COLO829 (cell line): ENCODE results near the gene LSM6.

ENCODE experiments used
- DNase-seq: peaks from one replicate; pipeline ENCODE4 v3.0.0; 2012; ENCODE audit warnings: low spot score

Gene LSM6

DNA sequence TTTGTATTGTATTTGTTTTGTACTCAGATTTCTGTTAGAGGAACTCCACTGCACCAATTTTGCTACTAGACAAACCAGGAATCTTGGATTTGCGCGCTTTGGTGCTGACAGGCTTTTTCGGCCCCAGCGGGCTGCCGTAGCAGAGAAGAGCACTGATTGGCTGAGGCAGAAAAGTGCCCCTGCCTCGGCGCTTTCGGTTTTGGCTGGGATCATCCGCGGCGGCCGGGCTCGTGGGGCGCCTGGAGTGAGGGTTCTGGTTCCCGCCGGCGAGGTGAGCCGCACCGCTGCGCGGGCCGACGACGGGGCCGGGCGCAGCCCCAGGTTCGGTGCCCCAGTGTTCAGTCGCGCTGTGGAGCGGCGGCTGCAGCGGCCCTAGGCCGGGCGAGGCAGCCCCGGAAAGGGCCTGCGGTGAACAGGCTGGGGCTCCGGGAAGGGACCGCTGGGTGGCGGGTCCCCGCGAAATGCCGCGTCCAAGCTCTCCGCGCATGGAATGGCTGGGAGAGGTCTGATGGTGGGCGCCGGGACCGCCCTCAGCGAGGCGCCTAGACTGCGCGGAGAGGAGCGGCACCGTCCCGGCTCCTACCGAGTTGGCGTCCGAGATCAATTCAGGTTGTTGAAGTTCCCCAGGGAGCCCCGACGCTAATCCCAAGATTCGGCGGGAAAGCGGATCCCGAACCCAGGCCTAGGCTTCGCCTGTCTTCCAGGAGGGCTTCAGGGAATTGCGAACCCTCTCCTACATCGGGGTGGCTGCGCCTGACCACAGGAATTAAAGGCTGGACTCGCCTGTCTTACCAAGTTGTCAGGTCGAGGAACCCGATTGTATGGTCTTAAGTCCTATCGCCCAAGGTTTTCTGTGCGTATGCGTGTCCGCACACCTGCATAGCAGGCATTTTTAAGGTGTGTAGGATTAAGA, at the start of gene LSM6:
Gene LSM6 (plus strand): TSS at position 178 of the 913 bp plus-strand sequence. CDS start 7,204 bp downstream, outside the sequence.
- peak; percentile 83 for DNase-seq

DNA sequence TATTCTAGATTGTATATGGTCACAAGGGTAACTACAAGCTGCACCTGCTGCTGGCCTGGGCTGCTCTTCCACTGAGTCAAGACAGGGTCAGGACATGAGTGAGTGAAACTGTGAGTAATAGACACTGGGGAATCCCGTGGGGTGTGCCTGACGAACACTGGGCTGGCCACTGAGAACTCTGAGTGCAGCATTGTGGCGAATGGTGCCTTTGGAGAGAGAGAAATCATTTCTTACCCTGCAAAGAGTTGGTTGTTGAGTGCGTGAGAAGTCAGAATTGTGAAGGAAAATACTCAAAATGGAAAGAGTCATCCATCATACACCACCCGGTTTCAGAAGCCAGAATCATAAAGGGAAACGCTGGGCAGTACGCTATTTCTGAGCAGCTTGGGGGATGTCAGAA, 43.1 kb upstream of the LSM6 start:
- peak; percentile 45 for DNase-seq

DNA sequence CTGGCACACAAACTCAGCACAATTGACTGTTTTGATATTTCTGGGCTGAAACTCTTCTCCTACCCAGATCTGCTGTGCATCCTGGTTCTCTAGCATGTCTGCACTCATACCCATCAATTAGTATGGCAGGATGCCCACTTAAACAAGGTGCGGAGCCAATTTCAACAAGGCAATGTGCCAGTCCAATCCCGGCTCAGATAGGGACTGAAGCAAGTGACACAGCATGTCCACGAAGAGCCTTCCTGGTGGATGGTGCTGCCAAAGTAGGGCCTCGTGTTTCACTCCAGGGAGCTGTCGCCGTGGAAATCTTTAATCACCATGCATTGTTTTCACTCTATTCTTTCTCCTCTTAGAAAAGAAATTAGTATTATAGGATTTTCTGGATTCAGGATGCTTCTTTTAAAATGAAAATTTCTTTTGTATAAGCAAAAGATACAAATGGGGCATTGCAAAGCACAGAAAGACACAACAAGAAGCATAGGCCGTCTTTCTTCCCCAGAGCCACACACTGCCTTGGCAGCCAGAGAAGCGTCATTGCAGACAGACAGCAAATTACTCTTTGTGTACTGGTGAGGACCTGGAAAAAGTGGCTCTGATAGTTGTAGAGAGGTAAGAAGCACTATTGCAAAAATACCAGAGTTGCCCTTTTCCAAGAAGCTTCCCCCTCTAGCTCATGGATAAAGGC, 40.6 kb upstream of the LSM6 start:
- no peak for DNase-seq

DNA sequence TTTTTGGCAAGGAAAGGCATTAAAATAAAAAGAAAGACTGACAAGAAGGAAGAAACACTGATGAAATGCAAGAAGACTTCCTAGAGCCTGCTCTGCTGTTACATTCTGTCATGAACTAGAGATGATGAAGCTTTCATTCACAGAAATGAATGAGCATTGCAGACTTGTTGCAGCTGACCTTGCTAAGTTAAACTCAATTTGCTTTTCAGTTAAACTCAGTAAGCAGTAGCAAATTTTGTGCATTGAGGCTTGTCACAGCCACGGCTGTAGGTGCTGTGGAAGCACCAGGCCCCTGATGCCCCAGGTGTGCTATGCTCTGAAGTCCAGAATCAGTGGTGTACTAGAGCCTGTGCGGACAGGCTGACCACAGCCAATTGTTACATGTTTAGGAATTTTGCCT, 39.6 kb upstream of the LSM6 start:
- no peak for DNase-seq

DNA sequence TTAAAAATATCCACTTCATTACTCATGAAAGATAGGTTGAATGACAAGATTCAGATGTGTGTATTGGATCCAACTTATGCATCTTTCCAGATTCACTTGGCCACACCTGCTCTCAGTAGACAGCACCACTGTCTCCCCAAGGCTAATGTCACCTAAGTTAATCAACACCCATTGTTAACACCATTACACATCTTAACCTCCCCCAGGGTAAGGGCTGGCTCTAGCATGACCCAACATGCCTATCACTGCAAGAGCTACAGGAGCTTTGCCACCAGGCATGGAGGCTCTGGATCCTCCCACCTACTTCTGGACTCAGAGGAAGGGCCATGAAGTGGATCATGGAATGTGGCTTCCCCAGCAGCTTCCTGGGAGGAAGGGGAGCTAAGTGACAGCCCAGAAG, 32.8 kb upstream of the LSM6 start:
- DNase-seq: no peak

DNA sequence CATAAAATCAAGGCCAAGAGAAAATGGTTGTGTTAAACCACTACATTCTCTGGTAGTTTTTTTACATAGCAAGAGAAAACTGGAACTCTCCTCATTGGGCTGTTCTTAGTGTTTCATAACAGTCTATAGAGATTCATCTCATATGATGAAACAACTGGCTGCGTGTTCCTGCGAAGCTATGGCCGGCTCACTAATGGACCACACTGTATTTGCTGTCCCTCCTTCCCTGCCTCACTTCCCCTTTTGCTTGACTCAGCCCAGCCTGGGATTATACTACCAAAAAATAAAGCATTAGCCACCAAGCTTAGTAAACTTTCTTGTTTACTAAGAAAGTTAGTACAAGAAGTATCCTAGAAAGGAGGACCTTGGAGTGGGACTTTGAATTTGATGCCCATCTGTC, 31.6 kb upstream of the LSM6 start:
- DNase-seq: no peak

DNA sequence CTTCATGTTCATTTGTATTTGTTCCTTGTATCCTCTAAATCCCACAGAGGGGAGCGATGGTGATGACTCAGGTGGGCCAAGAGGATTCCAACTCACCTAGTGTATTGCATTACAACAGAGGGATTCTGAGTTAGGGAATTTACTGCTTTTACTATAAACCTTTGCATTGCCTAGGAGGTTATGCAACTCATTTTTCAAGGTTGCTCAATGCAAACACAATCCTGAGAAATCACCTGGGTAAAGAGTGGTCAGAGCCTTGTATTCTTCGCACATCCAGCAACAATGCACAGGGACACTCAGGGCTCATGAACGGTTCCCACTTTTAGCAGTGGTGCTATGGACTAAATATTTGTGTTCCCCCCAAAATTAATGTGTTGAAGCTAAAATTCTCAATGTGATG, 28.6 kb upstream of the LSM6 start:
- no peak for DNase-seq

DNA sequence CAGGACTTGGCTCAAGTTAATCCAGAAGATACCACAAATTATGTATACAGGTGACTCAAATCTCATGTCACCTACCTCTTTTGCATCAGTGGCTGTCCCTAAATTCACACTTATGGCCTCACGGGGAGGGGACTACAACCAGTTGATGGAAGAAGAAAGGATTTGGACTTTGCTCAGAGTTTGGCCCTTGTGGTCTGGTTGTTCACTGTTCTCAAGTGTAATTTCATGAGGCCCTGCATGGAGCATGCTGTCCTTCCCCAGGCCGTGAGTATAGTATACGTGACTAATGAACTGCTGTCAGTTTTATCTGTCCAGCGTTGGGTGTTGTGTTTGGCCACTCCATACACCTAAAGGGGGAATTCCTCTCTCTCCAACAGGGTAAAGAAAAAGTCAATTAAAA, 27.5 kb upstream of the LSM6 start:
- DNase-seq: no peak

DNA sequence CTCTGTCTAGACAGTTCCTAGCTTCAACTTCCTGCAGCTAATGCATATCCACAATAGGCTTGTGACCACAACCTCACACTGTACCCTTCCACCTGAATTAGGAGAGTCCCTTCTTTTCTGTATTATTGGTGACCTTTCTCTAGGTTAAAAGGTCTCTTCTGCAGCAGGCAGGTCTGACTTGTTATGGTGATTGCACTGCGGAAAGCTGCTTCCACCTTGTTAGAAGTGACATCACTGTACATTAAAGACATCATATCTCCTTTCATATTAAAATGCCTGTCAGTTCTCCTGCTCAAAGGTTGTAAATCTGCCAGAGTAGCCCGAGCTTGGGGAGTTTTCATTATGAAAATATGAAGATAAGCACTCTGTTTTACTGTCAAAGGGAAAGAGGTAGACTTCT, 21.5 kb upstream of the LSM6 start:
- no peak for DNase-seq

DNA sequence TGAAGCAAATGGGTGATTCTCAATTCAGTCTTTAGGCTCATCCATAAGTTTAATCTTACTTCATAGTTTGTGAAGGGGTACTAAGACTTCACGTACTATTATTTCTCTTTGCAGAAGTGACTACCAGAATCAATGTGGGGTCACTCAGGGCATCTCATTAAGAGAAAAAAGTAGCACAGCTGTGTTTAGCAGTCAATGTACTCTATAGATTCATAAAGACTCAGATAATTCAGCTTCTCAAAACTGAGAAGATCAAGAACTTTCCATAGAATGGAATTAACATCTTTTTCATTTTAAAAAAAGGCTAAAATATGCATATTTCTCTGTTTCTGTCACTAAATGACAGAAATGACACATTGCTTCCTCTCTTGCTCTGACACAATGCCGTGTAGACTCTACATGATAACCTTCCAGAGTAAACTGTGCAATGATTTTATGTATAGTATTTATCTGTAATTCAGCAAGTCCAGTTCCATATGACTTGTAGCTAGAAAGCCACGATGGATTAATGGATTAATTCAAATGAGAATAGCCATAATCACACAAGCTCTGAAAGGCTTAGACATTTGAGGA, 20.3 kb upstream of the LSM6 start:
- no peak for DNase-seq

DNA sequence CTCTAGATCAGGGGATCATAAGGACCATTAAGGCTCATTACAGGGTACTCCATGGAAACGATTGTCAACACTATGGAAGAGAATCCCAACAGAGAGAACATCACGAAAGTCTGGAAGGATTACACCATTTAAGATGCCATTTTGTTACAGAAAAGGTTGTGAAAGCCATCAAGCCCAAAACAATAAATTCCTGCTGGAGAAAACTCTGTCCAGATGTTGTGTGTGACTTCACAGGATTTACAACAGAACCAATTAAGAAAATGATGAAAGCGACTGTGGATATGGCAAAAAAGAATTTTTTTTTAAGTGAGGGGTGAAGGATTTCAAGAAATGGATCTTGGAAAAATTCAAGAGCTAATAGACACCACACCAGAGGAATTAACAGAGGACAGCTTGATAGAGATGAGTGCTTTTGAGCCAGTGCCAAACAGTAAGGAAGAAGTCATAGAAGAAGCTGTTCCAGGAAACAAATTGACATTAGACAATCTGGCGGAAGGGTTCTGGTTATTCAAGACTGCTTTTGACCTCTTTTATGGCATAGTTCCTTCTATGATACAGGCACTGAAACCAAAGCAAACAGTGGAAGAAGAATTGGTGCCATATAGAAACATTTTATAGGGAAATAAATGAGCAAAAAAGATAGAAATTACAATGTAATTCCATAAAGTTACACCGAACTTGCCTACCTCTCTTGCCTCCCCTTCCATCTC, 17.3 kb upstream of the LSM6 start:
- no peak for DNase-seq

DNA sequence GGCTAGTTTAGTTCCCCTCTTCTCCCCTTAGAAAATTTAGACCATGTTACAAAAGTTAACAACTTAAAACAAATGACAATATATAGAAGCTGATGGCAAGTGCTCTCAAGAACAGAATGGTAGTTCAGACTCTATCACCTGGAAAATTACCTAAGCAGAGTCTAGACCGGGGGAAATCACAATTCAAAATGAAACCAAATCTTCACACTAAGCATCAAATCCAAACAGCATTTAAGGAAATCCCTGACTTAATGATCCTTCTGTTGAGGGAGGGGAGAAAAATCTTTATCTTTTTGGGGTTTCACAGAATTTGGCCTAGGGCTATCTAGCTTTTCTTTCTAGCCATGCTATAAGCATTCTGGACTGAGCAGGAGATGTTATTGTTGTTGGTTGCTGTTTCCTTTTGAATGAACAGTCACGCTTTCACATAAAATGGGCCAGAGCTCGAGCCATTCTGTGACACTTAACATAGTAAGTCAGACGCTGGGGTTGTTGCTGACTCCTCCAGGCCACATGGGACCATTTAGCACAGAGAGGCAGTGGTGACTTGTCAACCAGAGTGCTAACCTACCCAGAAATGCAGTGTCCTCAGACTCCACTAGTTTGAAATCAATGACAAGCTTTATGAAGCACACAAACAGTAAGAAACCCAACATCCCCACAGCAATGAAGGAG, 16.0 kb upstream of the LSM6 start:
- no peak for DNase-seq

DNA sequence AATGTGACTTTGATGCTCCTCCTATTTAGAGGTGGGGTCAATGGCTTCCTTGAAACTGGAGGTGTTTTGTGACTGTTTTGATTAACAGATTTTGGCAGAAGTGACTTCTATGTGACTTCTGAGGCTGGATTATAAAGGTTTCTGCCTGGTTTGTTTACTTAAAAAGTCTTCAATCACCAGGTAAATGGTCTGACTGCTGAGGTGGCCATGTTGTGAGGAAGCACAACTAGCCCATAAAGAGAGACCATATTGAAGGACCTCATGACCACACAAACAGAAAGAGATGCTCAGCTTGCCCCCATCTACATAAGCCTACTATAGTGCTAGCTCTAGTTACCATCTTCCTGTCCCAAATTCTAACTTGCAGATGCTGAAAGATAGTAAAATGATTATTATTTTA, 14.3 kb upstream of the LSM6 start:
- DNase-seq: no peak

DNA sequence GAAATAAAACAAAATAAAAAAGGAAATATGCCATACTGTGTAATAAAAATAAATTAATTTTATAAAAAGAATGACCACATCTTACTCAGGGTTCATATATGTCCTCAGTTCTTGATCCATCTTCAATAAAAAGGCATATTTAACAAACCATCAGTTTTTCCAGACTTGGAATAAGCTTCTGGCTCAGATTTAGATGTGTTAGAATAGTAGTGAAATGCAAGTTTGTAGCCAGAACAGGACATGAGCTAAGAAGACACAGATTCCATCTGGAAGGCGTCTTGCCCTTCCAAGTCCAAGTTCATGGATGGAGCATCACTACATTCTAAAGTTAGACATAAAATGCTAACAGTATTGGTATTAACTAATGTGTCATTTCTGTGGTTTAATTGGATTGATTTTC, 10.3 kb upstream of the LSM6 start:
- DNase-seq: no peak

DNA sequence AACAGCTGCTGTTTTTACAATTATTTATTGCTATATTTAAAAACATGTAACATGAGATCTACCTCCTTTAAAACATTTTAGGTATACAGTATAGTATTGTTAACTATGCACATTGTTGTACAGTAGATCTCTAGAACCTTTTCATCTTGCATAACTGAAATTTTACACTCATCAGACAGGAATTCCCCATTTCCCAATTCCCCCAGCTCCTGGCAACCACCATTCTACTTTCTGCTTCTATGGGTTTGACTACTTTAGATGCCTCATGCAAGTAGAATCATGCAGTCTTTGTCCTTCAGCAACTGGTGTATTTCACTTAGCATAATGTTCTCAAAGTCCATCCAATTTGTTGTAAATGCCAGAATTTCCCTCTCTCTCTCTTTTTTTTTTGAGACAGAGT, 9.7 kb upstream of the LSM6 start:
- no peak for DNase-seq

DNA sequence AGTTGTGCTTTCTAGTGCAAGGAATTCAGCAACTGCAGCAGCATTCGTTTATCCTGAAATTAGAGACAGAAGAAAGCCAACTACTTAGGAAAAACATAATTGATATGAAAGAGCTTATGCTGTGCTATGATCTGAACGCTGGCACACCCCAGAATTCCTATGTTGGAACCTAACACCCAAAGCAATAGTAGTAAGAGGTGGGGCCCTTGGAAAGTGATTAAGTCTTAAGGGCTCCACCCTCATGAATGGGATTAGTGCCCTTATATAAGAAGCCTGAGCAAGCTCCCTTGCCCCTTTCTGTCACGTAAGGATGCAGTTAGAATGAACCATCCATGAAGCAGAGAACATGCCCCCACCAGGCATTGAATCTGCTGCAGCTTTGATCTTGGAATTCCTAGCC, 5.4 kb upstream of the LSM6 start:
- no peak for DNase-seq

DNA sequence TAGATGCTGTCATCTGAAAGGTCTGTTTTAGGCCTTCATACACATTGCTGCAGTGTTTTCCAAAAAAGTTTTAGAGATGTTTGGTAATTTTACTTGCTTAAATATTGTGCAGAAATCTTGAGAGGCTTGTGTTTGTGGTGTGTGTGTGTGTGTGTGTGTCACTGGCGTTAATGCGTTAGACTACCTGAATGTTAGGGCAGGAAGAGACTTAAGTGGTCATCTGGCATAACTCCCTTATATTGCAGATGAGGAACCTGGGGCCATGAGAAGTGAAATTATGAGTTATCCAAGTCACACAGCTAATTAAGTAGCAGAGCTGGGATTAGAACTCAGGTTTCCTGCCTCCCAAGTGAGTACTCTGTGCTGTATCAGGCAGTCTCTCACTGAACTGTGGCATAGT, 1.4 kb downstream of the LSM6 start:
- DNase-seq: no peak

DNA sequence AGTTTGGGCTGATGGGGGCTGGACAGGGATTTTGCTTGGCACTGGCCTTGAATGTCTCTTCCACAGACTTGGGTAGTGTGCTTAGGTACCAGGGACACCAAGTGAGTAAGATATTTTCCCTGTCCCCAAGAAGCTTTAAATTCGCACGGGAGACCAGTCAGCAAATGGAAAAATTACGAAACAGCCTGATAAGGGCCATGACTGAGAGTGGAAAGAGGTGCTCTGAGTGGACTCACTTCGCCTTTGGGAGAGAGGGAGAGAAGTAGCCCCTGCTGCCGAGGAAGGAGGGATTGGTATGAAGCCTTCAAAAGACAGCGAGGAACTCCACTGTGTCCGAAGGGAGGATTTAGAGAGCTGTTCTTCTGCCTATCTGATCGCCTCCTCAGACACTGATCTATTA, 2.6 kb downstream of the LSM6 start:
- no peak for DNase-seq

DNA sequence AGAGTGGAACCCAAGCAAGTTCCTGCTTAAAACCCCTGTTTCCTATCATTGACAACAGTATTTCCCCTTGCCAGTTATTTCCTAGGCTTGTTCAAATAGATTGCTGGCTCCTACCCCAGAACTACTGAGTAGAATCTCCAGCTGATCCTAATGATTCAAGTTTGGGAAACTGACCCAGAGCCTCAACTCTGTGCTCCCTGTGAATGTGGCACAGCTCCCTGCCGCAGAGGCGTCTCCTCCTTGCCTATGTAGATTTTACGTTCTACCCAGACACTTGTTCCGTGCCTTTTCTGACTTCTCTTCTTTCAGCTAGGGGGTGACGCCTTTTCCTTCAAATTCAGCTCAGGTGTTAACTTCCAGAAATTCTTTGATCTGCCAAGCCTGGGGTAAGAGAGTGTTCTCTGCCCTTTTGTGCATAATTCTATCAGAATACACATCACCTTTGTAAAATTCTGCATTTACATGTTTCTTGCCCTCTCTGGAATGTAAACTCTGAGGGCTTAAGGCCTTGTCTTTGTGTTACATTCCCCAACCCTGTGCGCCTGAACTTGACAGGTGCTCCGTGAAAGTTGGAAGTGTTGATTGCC, 4.4 kb downstream of the LSM6 start:
- no peak for DNase-seq

DNA sequence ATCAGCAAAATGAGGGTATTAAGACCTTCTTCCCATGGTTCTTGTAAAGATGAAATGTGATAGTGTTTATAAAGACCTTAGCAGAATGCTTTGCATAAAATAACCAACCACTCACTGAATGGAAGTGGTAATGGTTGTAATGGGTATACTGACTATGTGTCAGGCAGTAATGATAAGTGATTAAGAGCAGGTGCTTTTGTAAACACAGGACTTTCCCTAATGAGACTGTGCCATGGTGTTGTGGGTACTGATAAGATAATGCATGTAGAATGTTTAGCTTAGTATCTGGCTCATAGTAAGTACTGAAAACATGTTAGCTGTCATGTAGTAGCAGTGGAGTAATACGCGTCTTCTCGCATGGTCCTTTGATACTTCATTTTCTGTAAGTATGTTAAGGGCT, 6.9 kb downstream of the LSM6 start:
- DNase-seq: no peak

DNA sequence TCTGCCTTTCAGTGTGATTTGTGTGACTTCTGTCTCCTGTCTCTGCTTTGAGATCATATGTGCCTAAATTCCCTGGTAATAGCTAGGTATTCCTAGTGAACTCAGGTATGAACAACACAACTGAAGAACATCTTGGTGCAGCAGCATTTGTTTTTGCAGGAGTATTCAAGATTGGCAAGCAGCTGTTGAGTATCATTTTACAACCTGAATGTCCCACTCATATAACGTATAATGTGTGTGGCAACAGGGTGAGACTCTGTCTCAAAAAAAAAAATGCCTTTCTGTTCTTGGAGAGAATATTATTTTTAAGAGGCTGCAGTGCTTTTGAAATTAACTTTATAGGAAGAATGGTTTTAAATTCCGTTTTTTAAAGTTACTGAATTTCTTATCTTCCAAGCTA, 7.7 kb downstream of the LSM6 start:
- DNase-seq: no peak

DNA sequence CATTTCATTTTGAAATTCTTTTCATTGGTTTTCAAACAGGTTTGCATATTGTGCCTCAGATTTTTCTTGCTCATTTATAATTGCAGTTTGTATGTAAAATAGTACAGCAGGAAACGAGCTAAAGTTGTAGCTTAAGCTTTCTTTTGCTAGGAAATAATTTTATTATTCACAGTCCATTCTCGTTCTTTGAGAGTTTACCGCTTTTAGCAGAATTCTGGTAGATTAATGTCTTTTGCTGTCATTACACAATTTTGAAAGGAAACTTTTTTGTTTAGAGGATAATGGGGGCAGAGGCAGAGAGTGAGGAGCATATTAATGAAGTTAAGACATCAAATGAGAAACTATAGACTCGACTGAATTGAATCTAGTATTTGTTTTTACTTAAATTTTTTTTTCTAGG, 10.5 kb downstream of the LSM6 start:
- DNase-seq: no peak
